ENCODE data around the gene BORCS8. TPM values are rescaled to one million over a fixed set of nuclear protein-coding genes. Genes with fewer than 3 reads are reported as not detected.
A peak's percentile ranks its signal among the peaks of the same experiment; 100 is the strongest.
"Not testable (repeated sequence)": the region's sequence is repeated elsewhere in the genome, so short reads cannot be mapped to it uniquely, and the experiment has no call there.

BORCS8 gene
- total RNA-seq, 4 donors from 2014 or later, result 17.2 to 32.2 (median 22.1) TPM

- H3K4me1 ChIP-seq, result peaks cover 0 to 11% (median 5%) of the 10 kb centered on the region in 4 donors
- no peak overlapping the region for H3K4me3 ChIP-seq
- no peak for DNase-seq
- TF ChIP-seq POLR2A (IDR thresholded peaks at IDR 0.05) (no peak), CTCF (IDR thresholded peaks at IDR 0.05) (no peak)
- H3K27ac ChIP-seq, result no peak overlapping the region
- H3K27me3 ChIP-seq, result no peaks in the 10 kb centered on the region
- no peaks in the 10 kb centered on the region for H3K9me3 ChIP-seq
- no peaks in the 10 kb centered on the region for H3K36me3 ChIP-seq
Measured at GRCh38 chr19:19226663-19227062, 34.7 kb upstream of the BORCS8 start.

GRCh38 chr19:19226204-19226603 lies 34.3 kb upstream of the BORCS8 start:
- no peaks in the 10 kb centered on the region for H3K9me3 ChIP-seq
- H3K4me3 ChIP-seq, result no peak overlapping the region
- H3K27me3 ChIP-seq, result no peaks in the 10 kb centered on the region
- peaks cover 0 to 11% (median 5%) of the 10 kb centered on the region in 4 donors for H3K4me1 ChIP-seq
- DNase-seq, result no peak
- TF ChIP-seq POLR2A (IDR thresholded peaks at IDR 0.05), result no peak
- H3K36me3 ChIP-seq, result no peaks in the 10 kb centered on the region
- H3K27ac ChIP-seq, result no peak overlapping the region

GRCh38 chr19:19224852-19225494 lies 33.0 kb upstream of the BORCS8 start:
- Histone ChIP-seq H3K4me1 (peaks cover 0 to 11% (median 5%) of the 10 kb centered on the region in 4 donors), H3K4me3 (peak overlapping the region; percentile 30 to 61 (median 48)), H3K9me3 (no peaks in the 10 kb centered on the region), H3K27me3 (no peaks in the 10 kb centered on the region), H3K36me3 (no peaks in the 10 kb centered on the region), H3K27ac (no peak overlapping the region)
- peak; percentile 63 to 89 (median 84) for DNase-seq
- no peak for TF ChIP-seq POLR2A (IDR thresholded peaks at IDR 0.05)
- peak; percentile 62 to 78 (median 71) for TF ChIP-seq CTCF (IDR thresholded peaks at IDR 0.05)

GRCh38 chr19:19224150-19224851 lies 32.3 kb upstream of the BORCS8 start:
- TF ChIP-seq CTCF (IDR thresholded peaks at IDR 0.05) (no peak), POLR2A (IDR thresholded peaks at IDR 0.05) (no peak)
- H3K4me3 ChIP-seq, result peak overlapping the region in 2 of 4 donors; percentile 52 to 61
- no peaks in the 10 kb centered on the region for H3K27me3 ChIP-seq

GRCh38 chr19:19223636-19224035 lies 31.7 kb upstream of the BORCS8 start:
- no peaks in the 10 kb centered on the region for H3K27me3 ChIP-seq
- H3K27ac ChIP-seq, result no peak overlapping the region
- no peak for DNase-seq
- H3K36me3 ChIP-seq, result no peaks in the 10 kb centered on the region
- H3K4me3 ChIP-seq, result no peak overlapping the region
- no peak for TF ChIP-seq CTCF (IDR thresholded peaks at IDR 0.05)
- H3K4me1 ChIP-seq, result peaks cover 0 to 11% (median 5%) of the 10 kb centered on the region in 4 donors
- H3K9me3 ChIP-seq, result no peaks in the 10 kb centered on the region

More at GRCh38 chr19:19224150-19224851, 32.3 kb upstream of the BORCS8 start:
- no peak overlapping the region for H3K27ac ChIP-seq
- no peak for DNase-seq
- H3K9me3 ChIP-seq, result no peaks in the 10 kb centered on the region
- no peaks in the 10 kb centered on the region for H3K36me3 ChIP-seq
- H3K4me1 ChIP-seq, result peaks cover 0 to 11% (median 5%) of the 10 kb centered on the region in 4 donors

- TF ChIP-seq CTCF (IDR thresholded peaks at IDR 0.05) (no peak), POLR2A (IDR thresholded peaks at IDR 0.05) (no peak)
- Histone ChIP-seq H3K4me1 (peaks cover 0 to 11% (median 5%) of the 10 kb centered on the region in 4 donors), H3K27me3 (no peaks in the 10 kb centered on the region), H3K27ac (no peak overlapping the region), H3K36me3 (no peaks in the 10 kb centered on the region), H3K9me3 (no peaks in the 10 kb centered on the region), H3K4me3 (no peak overlapping the region)
- DNase-seq, result no peak
Measured at GRCh38 chr19:19223060-19223459, 31.1 kb upstream of the BORCS8 start.

- not testable (repeated sequence) for H3K36me3 ChIP-seq, H3K27me3 ChIP-seq, H3K9me3 ChIP-seq, H3K27ac ChIP-seq, H3K4me3 ChIP-seq, DNase-seq
- H3K4me1 ChIP-seq, result peaks cover 0 to 11% (median 5%) of the 10 kb centered on the region in 4 donors
Measured at GRCh38 chr19:19221000-19221399, 29.0 kb upstream of the BORCS8 start.

Data from Peyer's patch (tissue), 4 donors.